Spleen (tissue), 11 donors: ENCODE results near the gene TC2N. TPM values are rescaled to one million over a fixed set of nuclear protein-coding genes. Genes with fewer than 3 reads are reported as not detected.

Experiments used
- DNase-seq: peaks from one replicate; pipeline ENCODE4 v3.0.0-alpha.2; 2020
- H3K27ac ChIP-seq, 8 donors: fragments of 200-600 bp; sonication (generic) in 7 of 8; 1 replicate in 4 of 8; 2 replicates in 4 of 8; pipeline versions ENCODE4 v1.5.0 to v1.8.0; 2016 to 2021; ENCODE audit warnings: inconsistent platforms in 4 of 8, mild to moderate bottlenecking in 4 of 8, moderate library complexity in 1 of 8
- H3K27me3 ChIP-seq, 7 donors: fragments of 200-600 bp; sonication (generic) in 6 of 7; replicated peaks in 1 of 7; 1 replicate in 4 of 7; 2 replicates in 3 of 7; pipeline versions ENCODE4 v1.5.0 to v1.8.0; 2016 to 2021; ENCODE audit warnings: inconsistent platforms in 3 of 7, mild to moderate bottlenecking in 1 of 7
- H3K36me3 ChIP-seq, 6 donors: fragments of 200-600 bp; sonication (generic) in 5 of 6; 1 replicate in 4 of 6; 2 replicates in 2 of 6; pipeline versions ENCODE4 v1.5.0 to v1.8.0; 2016 to 2021; ENCODE audit warnings: inconsistent platforms in 2 of 6
- H3K4me1 ChIP-seq, 6 donors: fragments of 200-600 bp; sonication (generic) in 5 of 6; 1 replicate in 3 of 6; 2 replicates in 3 of 6; pipeline versions ENCODE4 v1.5.0 to v1.8.0; 2016 to 2021; ENCODE audit warnings: inconsistent platforms in 3 of 6
- H3K4me3 ChIP-seq, 8 donors: fragments of 200-600 bp; sonication (generic) in 7 of 8; 1 replicate in 4 of 8; 2 replicates in 4 of 8; pipeline versions ENCODE4 v1.5.0 to v1.8.0; 2016 to 2021; ENCODE audit warnings: inconsistent platforms in 4 of 8, mild to moderate bottlenecking in 4 of 8, moderate library complexity in 2 of 8
- H3K9me3 ChIP-seq, 8 donors: fragments of 200-600 bp; sonication (generic) in 7 of 8; 1 replicate in 4 of 8; 2 replicates in 4 of 8; pipeline versions ENCODE4 v1.5.0 to v1.8.0; 2016 to 2021; ENCODE audit warnings: inconsistent platforms in 4 of 8
- POLR2A ChIP-seq, 3 donors: fragments of 450-650 bp; IDR thresholded peaks; one replicate each; pipeline ENCODE4 v1.5.1; 2017; ENCODE audit warnings: antibody characterized with exemption in 3 of 3, mild to moderate bottlenecking in 1 of 3
- POLR2AphosphoS5 ChIP-seq, 3 donors: sonication (generic); formaldehyde crosslinking; IDR thresholded peaks; one replicate each; pipeline ENCODE4 v1.5.1; 2017; ENCODE audit warnings: antibody characterized with exemption in 3 of 3
- WGBS, 5 donors: extraction: QIAGEN DNeasy Blood & Tissue Kit in 3 of 5; methylation state at CpG; one replicate each; pipeline versions ENCODE4 v1.1.5 to v1.1.7; 2013 to 2018; 5-methylcytosine and 5-hydroxymethylcytosine counted together
- intact Hi-C: fragments of 100-400 bp; cut with DNase I; formaldehyde crosslinking; loops from one replicate; pipeline ENCODE4 v1.15.0; 2023; ENCODE audit warnings: low total_unique reads
- polyA plus RNA-seq, 3 donors: library from polyadenylated mRNA; stranded (reverse); fragments of 200-250 nt; gene quantifications; one replicate each; pipeline ENCODE4 v1.2.1, GENCODE V29; 2013
- total RNA-seq, 7 donors: library from RNA; depleted of rRNA in 3 of 7; stranded (reverse); fragments of >200 nt in 3 of 7; fragmentation: NEBNext Ultra II Directional in 4 of 7; extraction: Animal tissue kit (Norgen Biotek cat#: 25700) in 4 of 7; gene quantifications; one replicate each; pipeline versions ENCODE4 v1.1.0 to v1.2.1, GENCODE V29; 2016 to 2021
- TF ChIP-seq, protein P1 (sequence below), 11 experiments: fragments of 200-600 bp in 7 of 11; fragments of 450-650 bp in 4 of 11; sonication (generic) in 4 of 11; IDR thresholded peaks in 8 of 11; conservative IDR thresholded peaks in 3 of 11; 1 replicate in 7 of 11; 2 replicates in 4 of 11; pipeline versions ENCODE4 v1.4.0 to v1.8.0; 2016 to 2021; ENCODE audit warnings: antibody characterized with exemption in 11 of 11, inconsistent platforms in 4 of 11, mild to moderate bottlenecking in 1 of 11
- donor health status: healthy with polysubstance abuse.
- donor health status: DM: no; HTN: no; CAD: no; lungs with moderate emphysema.
- donor health status: DM: no; HTN: no; CAD: no.
- donor health status: Bipolar disorder and iron deficiency.
- donor health status: healthy.
- donor health status: DM: no; HTN: no; CAD: no.
- donor health status: DM: yes; HTN: yes; CAD: no.

Gene TC2N
- total and polyA plus RNA-seq, 10 donors = 5.3 to 50.7 (median 35.5) TPM

DNA sequence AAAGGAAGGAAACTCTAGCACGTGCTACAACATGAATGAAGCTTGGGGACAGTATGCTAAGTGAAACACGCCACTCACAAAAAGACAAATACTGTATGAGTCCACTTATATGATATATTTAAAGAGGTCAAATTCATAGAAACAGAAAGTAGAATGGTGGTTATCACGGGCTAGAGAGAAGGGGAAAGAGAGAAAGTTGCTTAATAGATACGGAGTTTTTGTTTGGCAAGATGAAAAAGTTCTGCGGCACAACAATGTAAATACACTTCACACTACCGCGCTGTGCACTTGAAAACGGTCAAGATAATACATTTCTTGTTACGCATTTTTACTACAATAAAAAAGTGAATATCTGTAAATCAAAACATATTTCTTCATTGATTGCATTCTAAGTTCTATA lies 42.9 kb upstream of the TC2N start:
- no peak for DNase-seq
- Histone ChIP-seq H3K4me1 (peaks cover 5 to 43% (median 25%) of the 10 kb centered on the region in 6 donors), H3K4me3 (no peak overlapping the region), H3K36me3 (no peaks in the 10 kb centered on the region), H3K27me3 (no peaks in the 10 kb centered on the region), H3K27ac (peak overlapping the region in 2 of 8 donors; percentile 52 to 54), H3K9me3 (no peaks in the 10 kb centered on the region)
- intact Hi-C loops = no loop called here
- WGBS, 5 donors = 69 to 86% (median 74%) methylated on average over 9 of the region's 9 CpGs
- no peak for TF ChIP-seq POLR2A (IDR thresholded peaks at IDR 0.05)
- no peak for TF ChIP-seq POLR2AphosphoS5 (IDR thresholded peaks at IDR 0.05)
- TF ChIP-seq, protein P1, sequence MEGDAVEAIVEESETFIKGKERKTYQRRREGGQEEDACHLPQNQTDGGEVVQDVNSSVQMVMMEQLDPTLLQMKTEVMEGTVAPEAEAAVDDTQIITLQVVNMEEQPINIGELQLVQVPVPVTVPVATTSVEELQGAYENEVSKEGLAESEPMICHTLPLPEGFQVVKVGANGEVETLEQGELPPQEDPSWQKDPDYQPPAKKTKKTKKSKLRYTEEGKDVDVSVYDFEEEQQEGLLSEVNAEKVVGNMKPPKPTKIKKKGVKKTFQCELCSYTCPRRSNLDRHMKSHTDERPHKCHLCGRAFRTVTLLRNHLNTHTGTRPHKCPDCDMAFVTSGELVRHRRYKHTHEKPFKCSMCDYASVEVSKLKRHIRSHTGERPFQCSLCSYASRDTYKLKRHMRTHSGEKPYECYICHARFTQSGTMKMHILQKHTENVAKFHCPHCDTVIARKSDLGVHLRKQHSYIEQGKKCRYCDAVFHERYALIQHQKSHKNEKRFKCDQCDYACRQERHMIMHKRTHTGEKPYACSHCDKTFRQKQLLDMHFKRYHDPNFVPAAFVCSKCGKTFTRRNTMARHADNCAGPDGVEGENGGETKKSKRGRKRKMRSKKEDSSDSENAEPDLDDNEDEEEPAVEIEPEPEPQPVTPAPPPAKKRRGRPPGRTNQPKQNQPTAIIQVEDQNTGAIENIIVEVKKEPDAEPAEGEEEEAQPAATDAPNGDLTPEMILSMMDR (IDR thresholded peaks at IDR 0.05 in 8 of 11, conservative IDR thresholded peaks at IDR 0.05 in 3 of 11) = no peak

DNA sequence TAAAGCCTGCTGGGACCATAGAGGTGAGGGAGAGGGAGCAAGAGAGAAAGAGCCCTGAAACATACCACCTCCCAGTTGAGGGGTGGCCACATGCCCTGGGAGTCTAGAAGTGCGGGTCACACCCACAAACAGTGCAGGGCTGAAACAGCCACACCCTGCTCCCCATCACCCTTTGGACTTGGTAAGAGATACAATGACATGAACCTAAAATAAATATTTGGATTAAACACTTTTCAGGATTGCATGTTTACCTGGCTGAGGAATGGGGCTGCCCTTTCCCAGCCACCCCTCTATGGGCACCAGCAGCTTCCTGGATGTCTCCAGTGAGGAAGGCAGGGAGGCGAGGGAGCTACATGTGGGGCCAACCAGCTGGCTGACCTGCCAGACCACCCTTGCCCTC lies 39.0 kb upstream of the TC2N start:
- no peaks in the 10 kb centered on the region for H3K36me3 ChIP-seq
- no peak overlapping the region for H3K4me3 ChIP-seq
- no peaks in the 10 kb centered on the region for H3K9me3 ChIP-seq
- intact Hi-C loops = no loop called here
- TF ChIP-seq POLR2A (IDR thresholded peaks at IDR 0.05) = no peak
- no peak for TF ChIP-seq POLR2AphosphoS5 (IDR thresholded peaks at IDR 0.05)
- TF ChIP-seq, protein P1 (IDR thresholded peaks at IDR 0.05 in 8 of 11, conservative IDR thresholded peaks at IDR 0.05 in 3 of 11) = no peak
- H3K27ac ChIP-seq = peak overlapping the region in 2 of 8 donors; percentile 27 to 36
- no peaks in the 10 kb centered on the region for H3K27me3 ChIP-seq
- H3K4me1 ChIP-seq = peaks cover 0 to 27% (median 14%) of the 10 kb centered on the region in 6 donors
- WGBS, 5 donors = 83 to 97% (median 94%) methylated on average over 2 of the region's 2 CpGs
- no peak for DNase-seq

DNA sequence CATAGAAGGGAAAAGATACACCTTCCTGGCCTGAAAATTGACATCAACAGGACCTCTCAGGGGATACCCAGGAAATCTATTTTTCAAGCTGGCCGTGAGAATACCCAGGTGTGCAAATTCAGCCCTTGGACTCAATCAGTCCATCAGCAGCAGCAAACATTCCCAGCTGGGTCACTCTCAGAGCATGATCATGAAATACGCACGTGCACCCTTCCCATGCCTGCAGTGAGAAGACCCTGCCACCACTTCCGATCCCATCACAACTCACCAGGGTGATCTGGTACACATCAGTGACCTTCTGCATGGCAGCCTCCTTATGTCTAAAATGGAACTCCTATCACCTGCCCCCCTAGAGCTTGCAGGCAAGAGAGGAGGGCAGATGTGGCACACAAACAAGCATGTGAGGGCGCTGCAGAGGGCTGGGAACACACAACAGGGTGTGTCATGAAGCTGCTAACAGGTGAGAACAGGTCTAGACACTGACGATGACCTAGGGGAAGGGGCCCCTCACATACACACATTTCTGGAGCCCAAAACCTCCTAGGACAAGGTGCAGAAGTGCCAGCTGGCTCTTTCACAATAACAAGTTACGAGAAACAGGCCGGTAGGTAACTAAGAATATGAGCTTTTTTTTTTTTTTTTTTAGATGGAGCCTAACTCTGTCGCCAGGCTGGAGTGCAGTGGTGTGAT lies 37.8 kb upstream of the TC2N start:
- peaks cover 0 to 18% (median 6%) of the 10 kb centered on the region in 6 donors for H3K4me1 ChIP-seq
- H3K9me3 ChIP-seq = no peaks in the 10 kb centered on the region
- no peak overlapping the region for H3K4me3 ChIP-seq
- H3K36me3 ChIP-seq = no peaks in the 10 kb centered on the region
- no peak for DNase-seq
- H3K27ac ChIP-seq = peak overlapping the region in 1 of 8 donors; percentile 67
- intact Hi-C loops = no loop called here
- WGBS, 5 donors = 84 to 93% (median 88%) methylated on average over 9 of the region's 9 CpGs
- H3K27me3 ChIP-seq = no peaks in the 10 kb centered on the region
- TF ChIP-seq POLR2A (IDR thresholded peaks at IDR 0.05) = no peak
- TF ChIP-seq, protein P1 (IDR thresholded peaks at IDR 0.05 in 8 of 11, conservative IDR thresholded peaks at IDR 0.05 in 3 of 11) = no peak
- no peak for TF ChIP-seq POLR2AphosphoS5 (IDR thresholded peaks at IDR 0.05)

DNA sequence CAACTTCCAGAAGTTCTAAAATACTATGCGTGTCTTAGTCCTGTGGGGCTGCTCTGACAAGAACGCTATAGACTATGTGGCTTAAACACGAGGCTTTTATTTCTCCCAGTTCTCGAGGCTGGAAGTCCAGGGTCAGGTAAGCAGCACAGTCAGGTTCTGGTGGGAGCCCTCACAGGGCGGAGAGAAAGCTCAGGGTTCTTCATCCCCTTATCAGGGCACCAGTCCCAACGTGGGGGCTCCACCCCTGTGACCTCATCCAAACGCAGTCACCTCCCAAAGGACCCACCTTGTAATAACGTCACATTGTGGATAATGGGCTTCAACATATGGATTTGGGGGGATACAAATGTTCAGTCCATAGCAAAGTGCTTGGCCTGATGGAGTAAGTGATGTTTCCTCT lies 37.1 kb upstream of the TC2N start:
- no peak for DNase-seq
- Histone ChIP-seq H3K4me3 (no peak overlapping the region), H3K4me1 (peaks cover 0 to 22% (median 6%) of the 10 kb centered on the region in 6 donors), H3K27ac (peak overlapping the region in 4 of 8 donors; percentile 4 to 67 (median 10)), H3K27me3 (no peaks in the 10 kb centered on the region), H3K36me3 (no peaks in the 10 kb centered on the region), H3K9me3 (no peaks in the 10 kb centered on the region)
- TF ChIP-seq, protein P1 (IDR thresholded peaks at IDR 0.05 in 8 of 11, conservative IDR thresholded peaks at IDR 0.05 in 3 of 11) = no peak
- TF ChIP-seq POLR2A (IDR thresholded peaks at IDR 0.05) (no peak), POLR2AphosphoS5 (IDR thresholded peaks at IDR 0.05) (no peak)
- intact Hi-C loops = no loop called here
- WGBS, 5 donors = 67 to 87% (median 84%) methylated on average over 8 of the region's 8 CpGs
